Peyer's patch (tissue), 4 donors: Measurements from ENCODE around the gene NEU1.

Source experiments
- POLR2A ChIP-seq, 2 donors: fragments of 450-650 bp; IDR thresholded peaks; one replicate each; pipeline ENCODE4 v1.5.1; 2017; ENCODE audit warnings: antibody characterized with exemption in 2 of 2, mild to moderate bottlenecking in 2 of 2, moderate library complexity in 2 of 2
- TF ChIP-seq, protein P1 (sequence below), 6 experiments: fragments of 450-650 bp in 4 of 6; fragments of 200-600 bp in 2 of 6; sonication (generic) in 1 of 6; IDR thresholded peaks; one replicate each; pipeline ENCODE4 v1.5.1; 2017 to 2019; ENCODE audit warnings: antibody characterized with exemption in 6 of 6, mild to moderate bottlenecking in 3 of 6, moderate library complexity in 1 of 6

- TF ChIP-seq, protein P1, sequence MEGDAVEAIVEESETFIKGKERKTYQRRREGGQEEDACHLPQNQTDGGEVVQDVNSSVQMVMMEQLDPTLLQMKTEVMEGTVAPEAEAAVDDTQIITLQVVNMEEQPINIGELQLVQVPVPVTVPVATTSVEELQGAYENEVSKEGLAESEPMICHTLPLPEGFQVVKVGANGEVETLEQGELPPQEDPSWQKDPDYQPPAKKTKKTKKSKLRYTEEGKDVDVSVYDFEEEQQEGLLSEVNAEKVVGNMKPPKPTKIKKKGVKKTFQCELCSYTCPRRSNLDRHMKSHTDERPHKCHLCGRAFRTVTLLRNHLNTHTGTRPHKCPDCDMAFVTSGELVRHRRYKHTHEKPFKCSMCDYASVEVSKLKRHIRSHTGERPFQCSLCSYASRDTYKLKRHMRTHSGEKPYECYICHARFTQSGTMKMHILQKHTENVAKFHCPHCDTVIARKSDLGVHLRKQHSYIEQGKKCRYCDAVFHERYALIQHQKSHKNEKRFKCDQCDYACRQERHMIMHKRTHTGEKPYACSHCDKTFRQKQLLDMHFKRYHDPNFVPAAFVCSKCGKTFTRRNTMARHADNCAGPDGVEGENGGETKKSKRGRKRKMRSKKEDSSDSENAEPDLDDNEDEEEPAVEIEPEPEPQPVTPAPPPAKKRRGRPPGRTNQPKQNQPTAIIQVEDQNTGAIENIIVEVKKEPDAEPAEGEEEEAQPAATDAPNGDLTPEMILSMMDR (IDR thresholded peaks at IDR 0.05), result no peak
- TF ChIP-seq POLR2A (IDR thresholded peaks at IDR 0.05), result no peak
These were observed 44.7 kb upstream of the NEU1 start for GRCh38 chr6:31907158-31907813.
